AG04449 (cell line): ENCODE measurements around the gene CKAP4.
A peak's percentile ranks its signal among the peaks of the same experiment; 100 is the strongest.

ENCODE experiments used
- CTCF ChIA-PET: fragments of 350-600 bp; formaldehyde crosslinking; extraction: SDS; loops from one replicate; lab custom pipeline; 2021; ENCODE audit warnings: antibody characterized with exemption; lab: Yijun Ruan, JAX
- POLR2A ChIA-PET: fragments of 400-600, 350-600 bp; formaldehyde crosslinking; extraction: SDS; loops from one replicate; lab custom pipeline; 2020; ENCODE audit warnings: antibody characterized with exemption, inconsistent platforms; lab: Yijun Ruan, JAX
- DNase-seq: peaks from one replicate; pipeline ENCODE4 v3.0.0-alpha.2; 2010; ENCODE audit warnings: low read depth, low spot score
- H3K4me3 ChIP-seq: 2 replicates; pipeline ENCODE4 v1.5.1; 2011; ENCODE audit warnings: low read depth, mild to moderate bottlenecking, control low read depth, low read length
- TF ChIP-seq, protein P1 (sequence below): IDR thresholded peaks from one replicate; pipeline ENCODE4 v1.5.1; 2011; ENCODE audit warnings: mild to moderate bottlenecking, moderate library complexity, low read length, control low read depth, inconsistent platforms; ENCODE audit not compliant: insufficient read depth; ENCODE audit errors: missing control alignments

CKAP4 gene

GRCh38 chr12:106249411-106250135 is 1.8 kb upstream of the CKAP4 start:
- DNase-seq = no peak
- ChIA-PET CTCF (interaction anchor here (3.8 kb wide), 1 partner anchor 108 kb away, joined by 11 read pairs; the partner anchor contains the start of gene POLR3B), POLR2A (interaction anchor here (0.7 kb wide), 1 partner anchor 51 kb away, joined by 3 read pairs; no protein-coding TSS in a partner anchor)
- no peak overlapping the region for H3K4me3 ChIP-seq
- TF ChIP-seq, protein P1, sequence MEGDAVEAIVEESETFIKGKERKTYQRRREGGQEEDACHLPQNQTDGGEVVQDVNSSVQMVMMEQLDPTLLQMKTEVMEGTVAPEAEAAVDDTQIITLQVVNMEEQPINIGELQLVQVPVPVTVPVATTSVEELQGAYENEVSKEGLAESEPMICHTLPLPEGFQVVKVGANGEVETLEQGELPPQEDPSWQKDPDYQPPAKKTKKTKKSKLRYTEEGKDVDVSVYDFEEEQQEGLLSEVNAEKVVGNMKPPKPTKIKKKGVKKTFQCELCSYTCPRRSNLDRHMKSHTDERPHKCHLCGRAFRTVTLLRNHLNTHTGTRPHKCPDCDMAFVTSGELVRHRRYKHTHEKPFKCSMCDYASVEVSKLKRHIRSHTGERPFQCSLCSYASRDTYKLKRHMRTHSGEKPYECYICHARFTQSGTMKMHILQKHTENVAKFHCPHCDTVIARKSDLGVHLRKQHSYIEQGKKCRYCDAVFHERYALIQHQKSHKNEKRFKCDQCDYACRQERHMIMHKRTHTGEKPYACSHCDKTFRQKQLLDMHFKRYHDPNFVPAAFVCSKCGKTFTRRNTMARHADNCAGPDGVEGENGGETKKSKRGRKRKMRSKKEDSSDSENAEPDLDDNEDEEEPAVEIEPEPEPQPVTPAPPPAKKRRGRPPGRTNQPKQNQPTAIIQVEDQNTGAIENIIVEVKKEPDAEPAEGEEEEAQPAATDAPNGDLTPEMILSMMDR = no peak

GRCh38 chr12:106248846-106249371 is 1.1 kb upstream of the CKAP4 start:
- TF ChIP-seq, protein P1 = no peak
- H3K4me3 ChIP-seq = peak overlapping the region; percentile 86
- ChIA-PET CTCF (no interaction called here), POLR2A (interaction anchor here (1.0 to 4.0 kb wide), 2 partner anchors 52 to 109 kb away, joined by 4 to 13 read pairs; partner anchors contain the start of gene POLR3B)
- no peak for DNase-seq

GRCh38 chr12:106248312-106248845 is 559 bp upstream of the CKAP4 start:
- ChIA-PET POLR2A (interaction anchor here (1.0 to 4.0 kb wide), 3 partner anchors 10 to 110 kb away, joined by 4 to 13 read pairs (median 4); partner anchors contain the start of gene POLR3B), CTCF (no interaction called here)
- H3K4me3 ChIP-seq = peak overlapping the region; percentile 86
- TF ChIP-seq, protein P1 = no peak
- no peak for DNase-seq

DNA sequence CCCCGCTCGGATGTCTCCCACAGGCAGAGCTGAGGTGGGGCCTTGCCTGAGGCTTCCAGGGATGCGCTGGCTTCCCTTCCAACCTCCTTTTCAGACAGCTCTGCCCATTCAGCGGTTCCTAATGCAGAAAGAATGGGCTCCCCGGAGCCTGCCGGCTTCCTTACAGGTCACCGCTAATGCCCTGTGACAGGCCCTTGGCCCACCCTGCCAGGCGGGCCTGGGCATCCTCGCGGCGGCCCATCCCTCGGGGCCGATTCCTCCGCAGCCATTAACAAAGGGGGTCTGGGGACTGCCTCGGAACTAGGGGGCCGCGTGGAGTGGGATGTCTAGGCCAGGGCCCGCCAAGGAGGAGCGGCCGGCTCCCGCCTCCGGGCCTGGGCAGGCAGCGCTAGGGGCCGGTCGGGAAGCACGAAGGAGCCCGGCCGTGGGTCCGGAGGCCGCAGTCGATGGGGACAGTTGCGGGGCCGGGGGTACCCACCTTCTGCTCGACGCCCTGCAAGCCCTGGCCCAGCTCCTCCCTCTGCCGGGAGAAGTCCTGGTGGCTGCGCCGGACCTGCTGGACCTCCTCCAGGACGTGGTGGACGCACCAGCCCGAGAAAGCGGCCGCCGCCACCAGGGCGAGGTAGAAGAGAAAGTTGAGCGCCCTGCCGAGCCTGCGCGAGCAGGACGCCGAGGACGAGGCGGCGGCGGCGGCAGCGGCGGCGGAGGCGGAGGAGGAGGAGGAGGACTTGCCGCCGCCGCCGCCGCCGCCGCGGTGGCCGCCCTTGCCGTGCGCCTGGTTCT is 738 bp downstream of the CKAP4 start:
- DNase-seq = no peak
- CTCF ChIA-PET = interaction anchor here (0.9 to 1.6 kb wide), 3 partner anchors 23 to 62 kb away, joined by 3 to 5 read pairs (median 3); no protein-coding TSS in a partner anchor
- POLR2A ChIA-PET = interaction anchor here (0.7 to 4.0 kb wide), 4 partner anchors 12 to 111 kb away, joined by 3 to 13 read pairs (median 4); partner anchors contain the start of genes NUAK1 and POLR3B
- TF ChIP-seq, protein P1 = peak; percentile 19
- H3K4me3 ChIP-seq = peak overlapping the region; percentile 86

GRCh38 chr12:106245767-106246166 is 2.1 kb downstream of the CKAP4 start:
- TF ChIP-seq, protein P1 = no peak
- peak overlapping the region; percentile 86 for H3K4me3 ChIP-seq
- POLR2A ChIA-PET = interaction anchor here (1.2 to 4.0 kb wide), 2 partner anchors 112 to 710 kb away, joined by 4 to 13 read pairs; partner anchors contain the start of genes POLR3B and TMEM263
- no peak for DNase-seq
- CTCF ChIA-PET = interaction anchor here (1.2 to 1.6 kb wide), 3 partner anchors 44 to 112 kb away, joined by 3 to 5 read pairs (median 3); partner anchors contain the start of gene POLR3B
